NCI-H2171 (cell line): ENCODE data around the gene PLCL1.
A peak's percentile ranks its signal among the peaks of the same experiment; 100 is the strongest.

Experiments
- DNase-seq: peaks from one replicate; lab custom pipeline; 2025; lab: John Stamatoyannopoulos, UW

The PLCL1 gene

GRCh38 chr2:197804049-197804757, at the start of gene PLCL1:
Gene PLCL1, plus strand, starts transcription at chr2:197804593.
- peak; percentile 86 for DNase-seq

- no peak for DNase-seq
These were observed 45.4 kb upstream of the PLCL1 start for GRCh38 chr2:197759013-197759412.

DNA sequence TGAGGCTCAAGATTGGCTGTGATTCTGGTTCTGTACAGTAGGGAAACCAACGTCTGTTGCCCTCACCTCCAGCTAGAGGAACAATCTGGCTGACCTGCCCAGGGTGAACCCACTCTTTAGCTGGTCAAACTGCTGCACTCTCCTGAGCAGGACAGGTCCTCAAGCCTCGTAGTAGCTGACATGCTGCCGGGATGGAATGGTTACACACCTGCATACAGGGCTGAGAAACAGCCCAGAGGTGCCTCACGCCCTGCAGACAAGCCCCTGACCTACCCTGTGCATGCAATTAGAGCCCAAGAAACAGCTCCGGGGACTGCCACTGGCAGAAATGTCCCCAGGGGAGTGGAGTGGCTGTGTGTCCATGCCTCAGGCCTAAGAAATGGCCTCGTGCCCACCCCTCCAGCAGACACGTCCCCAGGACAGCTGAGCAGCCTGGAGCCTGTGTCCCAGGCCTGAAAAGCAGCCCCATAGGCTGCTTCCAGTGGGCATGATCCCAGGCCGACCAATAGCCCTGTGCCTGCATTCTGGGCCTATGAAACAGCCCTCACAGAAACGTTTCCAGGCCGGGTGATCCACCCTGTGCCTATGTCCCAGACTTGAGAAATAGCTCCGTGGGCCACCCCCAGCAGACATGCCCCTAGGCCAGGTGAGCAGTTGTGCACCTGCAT, 44.6 kb upstream of the PLCL1 start:
- no peak for DNase-seq

DNA sequence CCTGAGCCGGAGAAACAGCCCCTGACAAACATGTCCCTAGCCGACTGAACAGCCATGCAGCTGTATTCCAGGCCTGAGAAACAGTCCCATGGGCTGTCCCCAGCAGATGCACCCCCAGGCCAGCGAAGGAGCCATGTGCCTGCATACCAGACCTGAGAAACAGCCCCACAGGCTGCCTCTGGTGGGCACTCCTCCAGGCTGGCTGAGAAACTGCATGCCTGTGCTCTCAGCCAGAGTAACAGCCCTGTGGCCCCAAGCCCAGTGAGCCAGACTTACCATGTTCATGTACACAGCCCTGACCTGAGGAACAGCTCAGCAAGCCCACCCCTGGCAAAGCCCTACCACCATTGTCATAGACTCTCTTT, 44.1 kb upstream of the PLCL1 start:
- no peak for DNase-seq

- peak; percentile 4 for DNase-seq
These were observed 26.5 kb upstream of the PLCL1 start for GRCh38 chr2:197777823-197778407.

DNA sequence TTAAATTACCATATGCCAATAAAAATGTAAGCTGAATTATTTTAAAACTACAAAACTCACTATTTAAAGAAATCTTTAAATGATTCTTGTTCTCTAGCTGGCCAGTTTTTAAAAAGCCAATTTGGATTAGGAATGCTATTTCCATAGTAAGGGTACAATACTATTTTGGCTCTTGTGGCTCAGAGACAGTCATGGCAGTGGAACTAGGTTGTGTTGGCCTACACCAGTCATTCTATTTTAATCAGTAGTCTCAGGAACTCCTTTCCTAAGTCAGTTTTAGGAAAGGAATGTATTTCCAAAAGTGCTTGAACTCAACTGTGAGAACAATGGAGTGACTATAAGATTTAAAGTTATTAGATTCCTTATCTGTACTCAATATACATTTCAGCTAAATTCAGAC, 25.1 kb upstream of the PLCL1 start:
- no peak for DNase-seq

DNA sequence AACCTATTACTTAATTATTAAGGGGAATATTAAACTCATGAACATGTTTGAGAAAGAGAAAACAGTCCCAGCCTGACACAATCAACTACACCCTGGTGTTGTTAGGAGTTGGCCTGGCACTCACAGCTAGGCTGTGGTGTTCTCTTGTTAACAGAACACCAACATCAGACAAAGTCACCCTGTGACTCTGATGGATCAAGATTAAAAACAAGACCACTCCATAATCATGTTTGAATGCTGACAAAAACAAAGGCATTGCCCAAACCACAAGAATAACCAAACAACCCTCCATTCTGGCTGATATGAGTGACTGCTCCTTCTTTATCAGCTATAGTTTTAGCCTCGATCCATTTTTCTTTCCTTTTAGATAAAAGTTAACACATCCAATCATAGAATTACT, 22.3 kb upstream of the PLCL1 start:
- no peak for DNase-seq

DNA sequence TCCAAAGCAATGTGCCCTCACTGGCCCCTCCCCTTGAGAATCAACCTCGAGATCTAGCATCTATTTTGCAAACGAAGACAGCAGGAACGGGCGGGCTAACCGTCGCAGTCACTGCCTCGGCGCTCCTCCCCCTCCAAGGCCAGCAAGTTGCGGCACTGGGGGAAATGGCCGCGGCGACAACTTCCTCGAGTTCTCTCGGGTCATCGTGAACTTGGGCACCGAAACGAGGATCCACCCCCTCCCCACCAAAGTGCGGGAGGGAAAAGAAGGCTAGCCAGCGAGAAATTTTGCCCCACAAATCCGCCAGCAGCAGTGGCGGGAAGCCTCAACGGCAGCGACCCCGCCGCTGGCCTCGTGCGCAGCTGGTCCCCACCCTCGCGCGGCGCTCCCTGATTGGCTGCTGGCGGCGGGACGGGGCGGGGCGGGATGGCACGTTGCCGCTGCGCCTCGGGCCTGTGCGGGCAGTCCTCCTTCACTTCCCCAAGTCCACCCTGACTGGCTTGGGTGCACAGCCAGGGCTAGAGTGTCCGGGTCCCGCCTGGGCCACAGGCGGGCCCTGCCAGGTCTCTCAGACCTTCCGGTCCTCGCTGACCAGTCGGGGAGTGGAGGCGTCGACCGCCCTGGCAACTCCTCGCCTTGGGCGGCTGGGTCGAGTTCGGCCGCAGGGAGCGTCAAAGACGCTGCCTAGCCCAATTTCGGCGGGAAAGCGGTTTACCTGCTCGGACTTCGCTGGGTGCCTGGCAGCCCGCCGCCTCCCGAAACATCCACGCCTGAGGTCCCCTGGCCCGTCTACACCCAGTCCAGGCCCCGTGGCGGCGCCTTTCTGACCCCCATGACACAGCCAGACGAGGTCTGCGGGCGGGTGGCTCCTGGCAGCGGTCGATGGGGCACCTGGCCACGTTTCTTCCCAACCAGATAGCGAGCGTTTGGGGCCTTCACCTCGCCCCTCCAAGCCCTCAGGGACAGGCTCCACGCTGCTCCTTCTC, 19.1 kb upstream of the PLCL1 start, which contains the start of gene BOLL:
TSS of gene BOLL (minus strand) at position 364 of the 986 bp plus-strand sequence. CDS start 3,469 bp downstream, outside the sequence.
- DNase-seq = no peak

GRCh38 chr2:197786010-197786877, 18.1 kb upstream of the PLCL1 start:
- peak; percentile 61 for DNase-seq

GRCh38 chr2:197793456-197793855, 10.9 kb upstream of the PLCL1 start:
- DNase-seq = no peak

- no peak for DNase-seq
These were observed 9.1 kb upstream of the PLCL1 start for GRCh38 chr2:197795277-197795676.

DNA sequence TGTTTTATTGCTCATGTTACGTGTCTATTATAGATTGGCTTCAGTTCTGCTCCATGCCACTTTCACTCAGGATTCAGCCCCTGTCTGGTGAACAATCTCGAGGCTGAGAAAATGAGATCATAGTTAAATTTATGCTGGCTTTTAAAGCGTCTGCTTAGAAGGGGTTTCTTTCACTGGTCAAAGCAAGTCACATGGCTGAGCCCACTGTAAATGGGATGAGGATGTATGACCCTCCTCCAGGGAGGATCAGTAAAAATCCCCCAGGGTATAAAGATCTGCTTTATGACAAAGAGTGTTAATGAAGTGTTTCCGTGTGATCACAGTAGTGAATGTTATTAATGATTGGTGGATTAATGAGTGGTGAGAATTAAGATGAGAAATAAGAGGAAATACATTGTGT, 6.2 kb upstream of the PLCL1 start:
- no peak for DNase-seq

- no peak for DNase-seq
These were observed 5.3 kb upstream of the PLCL1 start for GRCh38 chr2:197799068-197799467.

DNA sequence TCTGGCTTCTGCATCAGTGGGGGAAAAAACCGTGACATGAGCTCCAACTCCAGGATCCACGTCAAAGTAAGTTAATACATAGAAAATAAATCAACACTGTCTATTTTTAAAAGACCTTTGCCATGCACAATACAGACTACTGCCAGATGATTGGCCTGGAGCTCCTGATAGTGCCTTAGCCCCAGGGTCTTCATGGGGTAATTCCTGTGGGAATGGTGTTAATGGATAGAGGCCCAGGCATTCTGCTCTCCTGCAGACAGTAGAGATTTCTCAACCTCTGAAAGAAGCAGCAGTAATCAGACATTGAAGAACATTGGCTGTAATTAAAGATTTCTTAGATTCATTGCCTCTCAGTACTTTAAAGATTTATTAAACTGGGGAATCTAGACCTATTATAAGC, 4.3 kb upstream of the PLCL1 start:
- no peak for DNase-seq

DNA sequence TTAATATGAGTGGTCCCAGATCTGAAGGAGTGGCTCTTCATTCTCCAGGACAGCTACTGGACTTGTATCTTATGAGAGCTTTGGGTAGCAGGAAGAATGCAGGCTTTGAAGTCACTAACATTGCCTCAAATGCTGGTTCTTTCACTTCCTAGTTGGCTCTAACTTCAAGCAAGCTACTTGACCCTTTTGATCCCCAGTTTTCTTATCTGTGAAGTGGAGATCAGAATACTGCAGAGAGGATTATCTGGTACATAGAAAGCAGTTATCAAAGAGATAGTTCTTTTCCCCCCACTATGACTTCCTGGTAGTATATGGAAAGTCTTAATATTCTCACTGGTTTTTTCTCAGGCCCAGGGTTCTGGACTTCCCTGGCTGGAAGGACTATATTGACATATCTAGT, 3.4 kb upstream of the PLCL1 start:
- DNase-seq = no peak

DNA sequence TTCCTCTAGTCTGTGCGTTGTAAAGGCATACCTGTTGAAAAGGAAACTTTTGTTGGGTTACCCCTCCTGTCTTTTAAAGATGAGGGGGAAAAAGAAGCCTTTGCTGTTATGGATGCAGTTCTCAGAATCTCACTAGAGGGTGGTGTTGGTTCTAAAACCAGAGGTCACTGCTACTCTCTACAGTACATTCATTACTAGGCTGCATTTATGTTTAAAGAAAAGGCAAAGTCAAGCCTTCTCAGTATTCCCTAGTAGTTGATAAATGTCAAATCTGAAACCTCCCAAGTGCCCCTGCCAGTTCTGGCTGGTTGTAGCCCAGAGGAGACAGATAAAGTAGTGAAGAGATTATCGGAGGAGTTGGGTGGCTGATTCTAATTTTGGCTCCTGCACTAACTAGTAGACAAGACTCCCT, 1.4 kb upstream of the PLCL1 start:
- DNase-seq = no peak

- DNase-seq = no peak
These were observed 643 bp downstream of the PLCL1 start for GRCh38 chr2:197804758-197805714.

GRCh38 chr2:197805715-197806633, 1.6 kb downstream of the PLCL1 start:
- no peak for DNase-seq

DNA sequence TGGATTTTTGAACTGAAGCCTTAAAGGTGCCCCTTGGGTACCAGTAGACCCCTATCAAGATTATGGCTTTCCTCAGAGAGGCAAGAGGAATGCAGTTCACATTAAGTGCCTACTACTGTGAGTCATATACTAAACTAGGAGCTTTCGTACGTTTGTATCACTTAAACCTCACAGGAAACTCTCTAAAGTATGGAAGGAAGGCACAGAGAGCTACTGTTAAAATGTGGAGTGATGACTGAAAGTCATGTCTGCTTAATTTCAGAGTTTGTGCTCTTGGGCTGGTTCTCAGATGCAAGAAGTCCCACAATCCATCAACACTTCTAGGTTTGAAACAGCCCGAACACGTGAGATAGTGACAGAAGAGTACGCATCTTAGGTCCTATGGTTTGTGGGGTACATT, 4.7 kb downstream of the PLCL1 start:
- DNase-seq = no peak
